BLaER1 (cell line): ENCODE measurements around the gene ZNF180.

ENCODE experiments used
- H3K27ac ChIP-seq: shearing (Covaris generic); formaldehyde crosslinking; 2 replicates; pipeline ENCODE4 v1.8.1; 2022
- H3K27me3 ChIP-seq: shearing (Covaris generic); formaldehyde crosslinking; 2 replicates; pipeline ENCODE4 v1.8.1; 2022
- H3K36me3 ChIP-seq: shearing (Covaris generic); formaldehyde crosslinking; 2 replicates; pipeline ENCODE4 v1.8.1; 2022
- H3K4me1 ChIP-seq: shearing (Covaris generic); formaldehyde crosslinking; 2 replicates; pipeline ENCODE4 v1.8.1; 2022
- H3K4me2 ChIP-seq: shearing (Covaris generic); formaldehyde crosslinking; 2 replicates; pipeline ENCODE4 v1.8.1; 2022
- H3K4me3 ChIP-seq: shearing (Covaris generic); formaldehyde crosslinking; 2 replicates; pipeline ENCODE4 v1.8.1; 2022
- H3K9ac ChIP-seq: shearing (Covaris generic); formaldehyde crosslinking; 2 replicates; pipeline ENCODE4 v1.8.1; 2022
- H3K9me3 ChIP-seq: shearing (Covaris generic); formaldehyde crosslinking; 2 replicates; pipeline ENCODE4 v1.8.1; 2022
- H4K20me1 ChIP-seq: shearing (Covaris generic); formaldehyde crosslinking; 2 replicates; pipeline ENCODE4 v1.8.1; 2022
- Cebpa-rat ChIP-seq: shearing (Covaris generic); IDR thresholded peaks from 2 replicates; pipeline ENCODE4 v1.8.1; 2022

Gene ZNF180

GRCh38 chr19:44530777-44531176 lies 30.5 kb upstream of the ZNF180 start:
- no peaks in the 10 kb centered on the region for H3K36me3 ChIP-seq
- no peak overlapping the region for H3K27ac ChIP-seq
- H3K27me3 ChIP-seq = no peaks in the 10 kb centered on the region
- TF ChIP-seq Cebpa-rat = no peak
- no peak overlapping the region for H3K4me3 ChIP-seq
- no peaks in the 10 kb centered on the region for H4K20me1 ChIP-seq
- H3K4me2 ChIP-seq = no peak overlapping the region
- peaks cover 10% of the 10 kb centered on the region for H3K9me3 ChIP-seq
- H3K4me1 ChIP-seq = no peaks in the 10 kb centered on the region
- no peak overlapping the region for H3K9ac ChIP-seq

- Histone ChIP-seq H3K27me3 (no peaks in the 10 kb centered on the region), H3K9me3 (no peaks in the 10 kb centered on the region), H4K20me1 (no peaks in the 10 kb centered on the region), H3K4me2 (no peak within 1 kb of the TSS), H3K27ac (no peak within 1 kb of the TSS), H3K36me3 (no peaks in the 10 kb centered on the region), H3K9ac (no peak within 1 kb of the TSS), H3K4me3 (no peak within 1 kb of the TSS), H3K4me1 (no peaks in the 10 kb centered on the region)
- TF ChIP-seq Cebpa-rat = no peak
Measured at GRCh38 chr19:44529536-44529935, 29.2 kb upstream of the ZNF180 start, which contains the start of gene CEACAM20. CEACAM20 (minus strand) TSS chr19:44529675; CDS start chr19:44529509, 166 bp downstream.

GRCh38 chr19:44527554-44527953 lies 27.2 kb upstream of the ZNF180 start:
- Histone ChIP-seq H3K9me3 (0 out of 2 replicates have a peak, but pooled peaks cover 2% of the 10 kb centered on the region), H3K27ac (no peak overlapping the region), H3K27me3 (no peaks in the 10 kb centered on the region), H3K4me3 (no peak overlapping the region), H3K4me1 (no peaks in the 10 kb centered on the region), H3K9ac (no peak overlapping the region), H3K36me3 (no peaks in the 10 kb centered on the region), H3K4me2 (no peak overlapping the region), H4K20me1 (no peaks in the 10 kb centered on the region)
- TF ChIP-seq Cebpa-rat = no peak

- Histone ChIP-seq H3K4me2 (no peak overlapping the region), H3K27me3 (no peaks in the 10 kb centered on the region), H3K4me3 (no peak overlapping the region), H3K9me3 (0 out of 2 replicates have a peak, but pooled peaks cover 4% of the 10 kb centered on the region), H4K20me1 (no peaks in the 10 kb centered on the region), H3K4me1 (no peaks in the 10 kb centered on the region), H3K27ac (no peak overlapping the region), H3K36me3 (no peaks in the 10 kb centered on the region), H3K9ac (no peak overlapping the region)
- TF ChIP-seq Cebpa-rat = no peak
Measured at GRCh38 chr19:44525721-44526430, 25.6 kb upstream of the ZNF180 start.

- H3K9me3 ChIP-seq = peaks cover 33% of the 10 kb centered on the region
- no peaks in the 10 kb centered on the region for H3K27me3 ChIP-seq
- no peak overlapping the region for H3K27ac ChIP-seq
- H3K4me3 ChIP-seq = no peak overlapping the region
- H3K36me3 ChIP-seq = no peaks in the 10 kb centered on the region
- no peak for TF ChIP-seq Cebpa-rat
- H3K4me2 ChIP-seq = no peak overlapping the region
- H3K4me1 ChIP-seq = no peaks in the 10 kb centered on the region; the same call in 1 of the 2 replicates
- no peak overlapping the region for H3K9ac ChIP-seq
- H4K20me1 ChIP-seq = no peaks in the 10 kb centered on the region
Measured at GRCh38 chr19:44521370-44521769, 21.0 kb upstream of the ZNF180 start.

- no peak overlapping the region for H3K4me2 ChIP-seq
- no peaks in the 10 kb centered on the region; the same call in 1 of the 2 replicates for H3K4me1 ChIP-seq
- H4K20me1 ChIP-seq = no peaks in the 10 kb centered on the region
- H3K9me3 ChIP-seq = peaks cover 30% of the 10 kb centered on the region
- no peaks in the 10 kb centered on the region for H3K36me3 ChIP-seq
- no peak overlapping the region for H3K4me3 ChIP-seq
- no peak overlapping the region for H3K9ac ChIP-seq
- H3K27ac ChIP-seq = no peak overlapping the region
- no peaks in the 10 kb centered on the region for H3K27me3 ChIP-seq
- no peak for TF ChIP-seq Cebpa-rat
Measured at GRCh38 chr19:44517146-44517545, 16.8 kb upstream of the ZNF180 start.

GRCh38 chr19:44515907-44516306 lies 15.6 kb upstream of the ZNF180 start:
- TF ChIP-seq Cebpa-rat = no peak
- H3K4me2 ChIP-seq = no peak overlapping the region
- H3K4me1 ChIP-seq = no peaks in the 10 kb centered on the region; the same call in 1 of the 2 replicates
- no peaks in the 10 kb centered on the region for H4K20me1 ChIP-seq
- H3K27ac ChIP-seq = no peak overlapping the region
- no peaks in the 10 kb centered on the region for H3K36me3 ChIP-seq
- H3K4me3 ChIP-seq = no peak overlapping the region
- no peak overlapping the region for H3K9ac ChIP-seq
- H3K9me3 ChIP-seq = peaks cover 30% of the 10 kb centered on the region
- no peaks in the 10 kb centered on the region for H3K27me3 ChIP-seq

- Histone ChIP-seq H3K4me1 (no peaks in the 10 kb centered on the region; the same call in 1 of the 2 replicates), H3K9me3 (peaks cover 26% of the 10 kb centered on the region)
- no peak for TF ChIP-seq Cebpa-rat
Measured at GRCh38 chr19:44515031-44515430, 14.7 kb upstream of the ZNF180 start.

GRCh38 chr19:44512326-44513298 lies 12.3 kb upstream of the ZNF180 start:
- H3K4me3 ChIP-seq = no peak overlapping the region
- H3K27ac ChIP-seq = no peak overlapping the region
- no peak overlapping the region for H3K9ac ChIP-seq
- H3K4me1 ChIP-seq = no peaks in the 10 kb centered on the region
- peaks cover 12% of the 10 kb centered on the region for H3K9me3 ChIP-seq
- H3K27me3 ChIP-seq = no peaks in the 10 kb centered on the region
- TF ChIP-seq Cebpa-rat = no peak
- H3K4me2 ChIP-seq = no peak overlapping the region
- no peaks in the 10 kb centered on the region for H3K36me3 ChIP-seq
- H4K20me1 ChIP-seq = no peaks in the 10 kb centered on the region

More at GRCh38 chr19:44515031-44515430, 14.7 kb upstream of the ZNF180 start:
- H3K9ac ChIP-seq = no peak overlapping the region
- H3K27ac ChIP-seq = no peak overlapping the region
- H4K20me1 ChIP-seq = no peaks in the 10 kb centered on the region
- no peaks in the 10 kb centered on the region for H3K27me3 ChIP-seq
- H3K36me3 ChIP-seq = no peaks in the 10 kb centered on the region
- no peak overlapping the region for H3K4me2 ChIP-seq
- no peak overlapping the region for H3K4me3 ChIP-seq

GRCh38 chr19:44509478-44509877 lies 9.2 kb upstream of the ZNF180 start:
- no peak overlapping the region for H3K9ac ChIP-seq
- no peaks in the 10 kb centered on the region for H3K27me3 ChIP-seq
- no peaks in the 10 kb centered on the region for H3K4me1 ChIP-seq
- no peak overlapping the region for H3K4me3 ChIP-seq
- no peak overlapping the region for H3K4me2 ChIP-seq
- H3K36me3 ChIP-seq = no peaks in the 10 kb centered on the region
- TF ChIP-seq Cebpa-rat = no peak
- H4K20me1 ChIP-seq = no peaks in the 10 kb centered on the region
- no peaks in the 10 kb centered on the region for H3K9me3 ChIP-seq
- H3K27ac ChIP-seq = no peak overlapping the region
